OCI-LY3 (cell line): ENCODE data around the gene PARVA.

Experiments
- H2AFZ ChIP-seq: fragments of 200-600, 300-600 bp; shearing (Covaris generic); 2 replicates; pipeline ENCODE4 v1.6.0; 2014; ENCODE audit warnings: antibody characterized with exemption, low read depth, low read length
- H3K27ac ChIP-seq: fragments of 200-600, 300-600 bp; sonication (generic); 2 replicates; pipeline ENCODE4 v1.5.1; 2014; ENCODE audit warnings: mild to moderate bottlenecking, low read length, moderate library complexity, mixed read lengths
- H3K27me3 ChIP-seq: fragments of 200-600, 300-600 bp; sonication (generic); 2 replicates; pipeline ENCODE4 v1.6.1; 2014; ENCODE audit warnings: low read depth, low read length, mixed read lengths
- H3K36me3 ChIP-seq: fragments of 200-600, 300-600 bp; sonication (generic); replicated peaks from 2 replicates; pipeline ENCODE3; 2014; ENCODE audit warnings: low read depth, low read length, mixed read lengths
- H3K4me1 ChIP-seq: fragments of 300-600, 200-600 bp; sonication (generic); 2 replicates; pipeline ENCODE4 v1.6.1; 2014; ENCODE audit warnings: low read length, mixed read lengths
- H3K4me2 ChIP-seq: fragments of 200-600, 300-600 bp; sonication (generic); 2 replicates; pipeline ENCODE4 v1.6.1; 2014; ENCODE audit warnings: low read length, mixed read lengths
- H3K4me3 ChIP-seq: fragments of 300-600, 200-600 bp; sonication (generic); 2 replicates; pipeline ENCODE4 v1.5.1; 2014; ENCODE audit warnings: antibody characterized with exemption, mild to moderate bottlenecking, low read length, moderate library complexity
- H3K79me2 ChIP-seq: fragments of 300-600, 200-600 bp; shearing (Covaris generic); 2 replicates; pipeline ENCODE4 v1.6.1; 2014; ENCODE audit warnings: mild to moderate bottlenecking, low read length, mixed read lengths
- H3K9ac ChIP-seq: fragments of 300-600, 200-600 bp; shearing (Covaris generic); 2 replicates; pipeline ENCODE4 v1.6.0; 2014; ENCODE audit warnings: mild to moderate bottlenecking, low read length, moderate library complexity
- H3K9me3 ChIP-seq: fragments of 200-600, 300-600 bp; shearing (Covaris generic); 2 replicates; pipeline ENCODE4 v1.6.1; 2014; ENCODE audit warnings: low read length, mixed read lengths; ENCODE audit not compliant: insufficient read depth
- H4K20me1 ChIP-seq: fragments of 200-600, 300-600 bp; sonication (generic); 2 replicates; pipeline ENCODE4 v1.6.1; 2016; ENCODE audit warnings: low read length, mixed read lengths; ENCODE audit not compliant: insufficient read depth
- EZH2phosphoT487 ChIP-seq: fragments of 200-600 bp; shearing (Covaris generic); IDR thresholded peaks from 2 replicates; pipeline ENCODE4 v1.6.1; 2018; ENCODE audit warnings: antibody characterized with exemption, mixed run types, low read depth
- TF ChIP-seq, protein P1 (sequence below): fragments of 200-600, 300-600 bp; sonication (generic); IDR thresholded peaks from 2 replicates; pipeline ENCODE4 v1.5.1; 2014; ENCODE audit warnings: antibody characterized with exemption, low read length, low read depth

The PARVA gene

DNA sequence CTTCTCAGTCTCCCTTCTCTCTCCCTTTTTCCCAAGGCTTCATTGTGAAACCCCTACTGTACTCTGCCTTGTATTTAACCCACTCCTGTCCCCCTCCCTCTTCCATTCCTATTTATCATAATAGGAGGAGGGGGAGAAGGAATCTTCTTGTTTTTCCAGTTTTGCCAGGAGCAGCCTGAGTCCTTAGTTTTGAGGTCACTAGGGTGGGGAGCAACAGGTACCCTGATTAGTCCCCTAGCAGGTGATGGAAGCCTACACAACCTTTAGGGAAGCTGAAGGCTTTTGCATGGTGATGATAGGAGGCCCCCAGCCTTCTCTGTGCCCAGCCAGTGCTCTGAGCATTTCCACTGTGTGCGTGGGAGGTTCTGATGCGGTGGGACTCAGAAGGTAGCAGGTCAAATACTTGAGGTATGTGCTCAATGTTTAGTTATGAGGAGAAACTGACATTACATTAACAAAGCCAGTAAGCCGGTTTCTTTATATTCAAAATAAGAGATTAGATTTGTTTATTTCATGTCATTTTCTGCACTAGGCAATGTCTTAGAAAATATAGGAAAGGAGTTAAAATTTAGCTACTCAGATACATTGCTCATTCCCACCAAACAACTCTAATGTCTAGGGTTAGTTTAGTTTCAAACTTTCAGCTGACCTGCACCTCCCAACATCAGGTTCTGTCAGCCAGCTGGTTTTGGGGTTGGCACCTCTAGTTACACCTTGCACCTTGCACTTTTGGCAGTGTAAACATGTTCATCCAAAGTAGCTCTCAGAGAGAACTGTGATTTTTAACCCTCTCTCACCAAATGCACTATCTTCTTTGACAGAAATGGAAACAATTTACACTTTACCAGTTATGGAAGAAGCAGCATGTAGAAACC, 26.0 kb downstream of the PARVA start:
- Histone ChIP-seq H4K20me1 (no peaks in the 10 kb centered on the region), H2AFZ (no peak overlapping the region), H3K4me2 (no peak overlapping the region), H3K27ac (no peak overlapping the region), H3K36me3 (no peaks in the 10 kb centered on the region), H3K9ac (no peak overlapping the region), H3K79me2 (no peaks in the 10 kb centered on the region), H3K9me3 (no peaks in the 10 kb centered on the region), H3K4me3 (no peak overlapping the region), H3K4me1 (no peaks in the 10 kb centered on the region), H3K27me3 (no peaks in the 10 kb centered on the region)
- TF ChIP-seq, protein P1, sequence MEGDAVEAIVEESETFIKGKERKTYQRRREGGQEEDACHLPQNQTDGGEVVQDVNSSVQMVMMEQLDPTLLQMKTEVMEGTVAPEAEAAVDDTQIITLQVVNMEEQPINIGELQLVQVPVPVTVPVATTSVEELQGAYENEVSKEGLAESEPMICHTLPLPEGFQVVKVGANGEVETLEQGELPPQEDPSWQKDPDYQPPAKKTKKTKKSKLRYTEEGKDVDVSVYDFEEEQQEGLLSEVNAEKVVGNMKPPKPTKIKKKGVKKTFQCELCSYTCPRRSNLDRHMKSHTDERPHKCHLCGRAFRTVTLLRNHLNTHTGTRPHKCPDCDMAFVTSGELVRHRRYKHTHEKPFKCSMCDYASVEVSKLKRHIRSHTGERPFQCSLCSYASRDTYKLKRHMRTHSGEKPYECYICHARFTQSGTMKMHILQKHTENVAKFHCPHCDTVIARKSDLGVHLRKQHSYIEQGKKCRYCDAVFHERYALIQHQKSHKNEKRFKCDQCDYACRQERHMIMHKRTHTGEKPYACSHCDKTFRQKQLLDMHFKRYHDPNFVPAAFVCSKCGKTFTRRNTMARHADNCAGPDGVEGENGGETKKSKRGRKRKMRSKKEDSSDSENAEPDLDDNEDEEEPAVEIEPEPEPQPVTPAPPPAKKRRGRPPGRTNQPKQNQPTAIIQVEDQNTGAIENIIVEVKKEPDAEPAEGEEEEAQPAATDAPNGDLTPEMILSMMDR: no peak
- TF ChIP-seq EZH2phosphoT487: no peak

DNA sequence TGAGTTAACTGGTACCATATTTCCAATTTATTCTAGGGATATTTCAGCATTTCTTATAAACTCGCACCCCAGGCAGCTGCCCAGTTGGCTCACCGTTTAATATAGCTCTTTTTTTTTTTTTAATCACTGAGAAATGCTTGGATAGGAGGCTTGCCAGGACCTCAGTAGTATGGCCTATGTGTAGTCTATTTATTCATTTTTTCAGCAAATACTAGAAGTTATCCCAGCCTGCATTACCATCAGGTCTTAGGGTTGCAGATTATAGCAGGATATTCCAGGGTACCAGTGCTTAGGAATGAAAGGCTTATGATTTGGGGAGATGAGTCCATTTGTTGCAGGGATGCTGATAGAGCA, 26.6 kb downstream of the PARVA start:
- Histone ChIP-seq H3K4me2 (no peak overlapping the region), H3K4me3 (no peak overlapping the region), H4K20me1 (no peaks in the 10 kb centered on the region), H2AFZ (no peak overlapping the region), H3K36me3 (no peaks in the 10 kb centered on the region), H3K9ac (no peak overlapping the region), H3K27me3 (no peaks in the 10 kb centered on the region), H3K4me1 (no peaks in the 10 kb centered on the region), H3K79me2 (no peaks in the 10 kb centered on the region), H3K27ac (no peak overlapping the region), H3K9me3 (no peaks in the 10 kb centered on the region)
- TF ChIP-seq, protein P1: no peak
- TF ChIP-seq EZH2phosphoT487: no peak

DNA sequence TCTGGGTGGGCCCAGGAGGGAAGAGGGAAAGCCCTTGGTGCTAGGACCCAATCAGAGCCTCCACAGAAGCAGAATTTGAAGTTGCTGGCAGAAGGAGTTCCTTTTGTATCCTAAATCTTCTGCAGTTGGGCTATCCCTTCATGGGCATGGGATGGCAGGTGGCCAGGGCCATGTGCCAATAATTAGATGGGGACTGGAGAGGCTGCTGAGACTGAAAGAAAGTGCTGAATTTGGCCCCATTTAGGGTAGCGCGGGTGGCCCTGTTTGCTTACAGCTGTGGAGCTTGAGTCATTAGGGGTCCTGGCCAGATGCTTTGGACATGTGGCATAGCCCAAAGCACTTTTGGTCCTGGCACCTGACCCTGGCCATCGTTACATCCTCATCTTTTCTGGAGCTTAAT, 27.1 kb downstream of the PARVA start:
- no peaks in the 10 kb centered on the region for H3K36me3 ChIP-seq
- no peaks in the 10 kb centered on the region for H3K4me1 ChIP-seq
- H3K79me2 ChIP-seq: no peaks in the 10 kb centered on the region
- no peak overlapping the region for H3K27ac ChIP-seq
- no peaks in the 10 kb centered on the region for H3K9me3 ChIP-seq
- no peak overlapping the region for H3K4me3 ChIP-seq
- no peak overlapping the region for H3K9ac ChIP-seq
- TF ChIP-seq, protein P1: no peak
- TF ChIP-seq EZH2phosphoT487: no peak
- no peaks in the 10 kb centered on the region for H3K27me3 ChIP-seq
- no peak overlapping the region for H2AFZ ChIP-seq
- no peaks in the 10 kb centered on the region for H4K20me1 ChIP-seq
- no peak overlapping the region for H3K4me2 ChIP-seq

DNA sequence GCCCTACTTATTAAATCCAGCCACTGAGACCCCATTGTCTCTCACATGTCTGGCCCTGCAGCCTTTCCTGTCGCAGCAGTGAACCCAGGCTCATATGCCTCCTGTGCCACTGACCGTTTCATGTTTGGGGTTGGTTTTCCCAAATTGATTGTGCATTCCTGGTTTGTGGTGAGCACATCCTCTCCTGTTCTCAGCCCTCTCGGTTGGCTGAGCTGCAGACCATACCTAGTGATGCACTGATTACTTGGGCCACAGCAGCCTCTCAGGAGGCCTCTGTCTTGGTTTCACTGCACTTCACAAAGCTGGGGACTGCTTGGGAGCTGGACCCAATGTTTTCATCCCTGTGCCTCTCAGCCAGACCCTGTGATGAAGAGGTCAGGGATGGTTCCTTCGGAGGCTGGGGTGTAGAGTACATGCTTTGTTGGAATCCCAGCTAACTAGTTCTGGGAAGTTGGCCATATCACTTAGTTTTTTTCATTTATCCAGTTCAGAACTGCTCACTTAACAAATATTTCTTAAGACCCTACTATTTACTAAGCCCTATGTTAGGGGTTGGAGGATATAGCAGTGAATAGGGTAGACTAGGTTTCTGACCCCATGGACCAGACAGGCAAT, 30.9 kb downstream of the PARVA start:
- no peak overlapping the region for H3K9ac ChIP-seq
- no peak overlapping the region for H2AFZ ChIP-seq
- H3K79me2 ChIP-seq: no peaks in the 10 kb centered on the region
- no peaks in the 10 kb centered on the region for H3K27me3 ChIP-seq
- no peaks in the 10 kb centered on the region for H3K9me3 ChIP-seq
- TF ChIP-seq, protein P1: no peak
- no peak for TF ChIP-seq EZH2phosphoT487
- H3K4me1 ChIP-seq: no peaks in the 10 kb centered on the region
- H3K36me3 ChIP-seq: no peaks in the 10 kb centered on the region
- no peak overlapping the region for H3K4me3 ChIP-seq
- no peak overlapping the region for H3K27ac ChIP-seq
- no peaks in the 10 kb centered on the region for H4K20me1 ChIP-seq
- no peak overlapping the region for H3K4me2 ChIP-seq
